CD14-positive monocyte (primary cell): ENCODE measurements around the gene TBC1D22A. TPM values are rescaled to one million over a fixed set of nuclear protein-coding genes. Genes with fewer than 3 reads are reported as not detected.

Experiments
- DNase-seq, 3 donors: peaks; one replicate each; pipeline ENCODE4 v3.0.0-alpha.2; 2011 to 2022
- H2AFZ ChIP-seq: 2 replicates; pipeline ENCODE4 v1.6.0; 2012; ENCODE audit warnings: mild to moderate bottlenecking, low read depth, low read length, inconsistent platforms; ENCODE audit not compliant: insufficient read depth, poor library complexity, severe bottlenecking
- H3K27ac ChIP-seq, 2 donors: 1 replicate in 1 of 2; 2 replicates in 1 of 2; pipeline ENCODE4 v1.5.1; 2012 to 2013; ENCODE audit warnings: low read length in 2 of 2, control low read depth in 1 of 2, inconsistent platforms in 1 of 2, low read depth in 1 of 2, mild to moderate bottlenecking in 1 of 2
- H3K27me3 ChIP-seq, 2 donors: one replicate each; pipeline versions ENCODE4 v1.6.0 to v1.6.1; 2011 to 2013; ENCODE audit warnings: low read length in 2 of 2; ENCODE audit not compliant: control insufficient read depth in 2 of 2, insufficient read depth in 2 of 2
- H3K36me3 ChIP-seq, 2 donors: replicated peaks in 1 of 2; 1 replicate in 1 of 2; 2 replicates in 1 of 2; pipeline versions ENCODE4 v1.5.1 to v1.6.1; 2012 to 2013; ENCODE audit warnings: low read length in 2 of 2, control low read depth in 1 of 2, inconsistent platforms in 1 of 2, mild to moderate bottlenecking in 1 of 2; ENCODE audit not compliant: insufficient read depth in 2 of 2, control insufficient read depth in 1 of 2
- H3K4me1 ChIP-seq, 2 donors: 1 replicate in 1 of 2; 2 replicates in 1 of 2; pipeline versions ENCODE4 v1.5.1 to v1.6.1; 2012 to 2013; ENCODE audit warnings: low read length in 2 of 2, control low read depth in 1 of 2, inconsistent platforms in 1 of 2, mild to moderate bottlenecking in 1 of 2, moderate library complexity in 1 of 2; ENCODE audit not compliant: insufficient read depth in 2 of 2, control insufficient read depth in 1 of 2
- H3K4me2 ChIP-seq: replicated peaks from 2 replicates; pipeline ENCODE3; 2012; ENCODE audit warnings: low read length, moderate library complexity, mild to moderate bottlenecking; ENCODE audit not compliant: poor library complexity, severe bottlenecking; ENCODE audit errors: extremely low read depth
- H3K4me3 ChIP-seq, 3 experiments: fragments of 200-600 bp in 1 of 3; sonication (generic) in 1 of 3; replicated peaks in 1 of 3; 1 replicate in 2 of 3; 2 replicates in 1 of 3; pipeline ENCODE4 v1.5.1; 2011 to 2013; ENCODE audit warnings: low read length in 3 of 3, mild to moderate bottlenecking in 3 of 3, control low read depth in 2 of 3, low read depth in 2 of 3, inconsistent platforms in 1 of 3, moderate library complexity in 1 of 3
- H3K79me2 ChIP-seq: 2 replicates; pipeline ENCODE4 v1.6.0; 2012; ENCODE audit warnings: mild to moderate bottlenecking, control low read depth, inconsistent platforms, low read length, moderate library complexity; ENCODE audit not compliant: insufficient read depth
- H3K9ac ChIP-seq: 2 replicates; pipeline ENCODE4 v1.6.0; 2017; ENCODE audit warnings: low read length, mild to moderate bottlenecking; ENCODE audit not compliant: insufficient read depth, poor library complexity, severe bottlenecking
- H3K9me3 ChIP-seq, 2 donors: replicated peaks in 1 of 2; 1 replicate in 1 of 2; 2 replicates in 1 of 2; pipeline versions ENCODE4 v1.5.1 to v1.6.1; 2012 to 2013; ENCODE audit warnings: low read length in 2 of 2, control low read depth in 1 of 2; ENCODE audit not compliant: control insufficient read depth in 1 of 2, insufficient read depth in 1 of 2
- H4K20me1 ChIP-seq: 2 replicates; pipeline ENCODE4 v1.6.0; 2012; ENCODE audit warnings: mild to moderate bottlenecking, low read length, control low read depth, moderate library complexity; ENCODE audit not compliant: insufficient read depth
- H3K27ac Mint-ChIP-seq, 7 donors: one replicate each; pipeline ENCODE4 v1.8.0; 2020; ENCODE audit warnings: mild to moderate bottlenecking in 7 of 7, mixed read lengths in 7 of 7, moderate library complexity in 6 of 7, inconsistent platforms in 2 of 7
- H3K27me3 Mint-ChIP-seq, 3 donors: one replicate each; pipeline ENCODE4 v1.8.0; 2021 to 2022; ENCODE audit warnings: low read depth in 3 of 3, mild to moderate bottlenecking in 3 of 3, mixed read lengths in 3 of 3, moderate library complexity in 3 of 3, inconsistent platforms in 1 of 3
- H3K36me3 Mint-ChIP-seq, 2 donors: one replicate each; pipeline ENCODE4 v1.8.0; 2020; ENCODE audit warnings: mixed read lengths in 2 of 2, inconsistent platforms in 1 of 2, mild to moderate bottlenecking in 1 of 2
- H3K4me1 Mint-ChIP-seq: one replicate; pipeline ENCODE4 v1.8.0; 2020; ENCODE audit warnings: mild to moderate bottlenecking, mixed read lengths
- H3K4me3 Mint-ChIP-seq, 2 donors: one replicate each; pipeline ENCODE4 v1.8.0; 2020; ENCODE audit warnings: mild to moderate bottlenecking in 2 of 2, mixed read lengths in 2 of 2, moderate library complexity in 1 of 2
- H3K9me3 Mint-ChIP-seq, 7 donors: one replicate each; pipeline ENCODE4 v1.8.0; 2020 to 2022; ENCODE audit warnings: mixed read lengths in 7 of 7, mild to moderate bottlenecking in 6 of 7, moderate library complexity in 6 of 7, inconsistent platforms in 2 of 7
- CTCF ChIP-seq: fragments of 200-600 bp; IDR thresholded peaks from one replicate; pipeline ENCODE4 v1.8.0; 2022; ENCODE audit warnings: antibody characterized with exemption, mild to moderate bottlenecking
- WGBS: methylation state at CpG from one replicate; pipeline ENCODE4 v1.1.5; 2013; ENCODE audit warnings: missing lambda C conversion rate; ENCODE audit not compliant: insufficient coverage; 5-methylcytosine and 5-hydroxymethylcytosine counted together
- intact Hi-C, 2 donors: fragments of 100-400 bp; cut with micrococcal nuclease; formaldehyde crosslinking; loops; one replicate each; pipeline versions ENCODE4 v1.15.0 to v1.15.1; 2023
- polyA plus RNA-seq, 3 donors: library from polyadenylated mRNA; depleted of rRNA in 1 of 3; unstranded in 2 of 3; stranded (reverse) in 1 of 3; fragments of 300-500 nt in 2 of 3; fragments of >200 nt in 1 of 3; fragmentation: Illumina TruSeq in 2 of 3; gene quantifications; 1 replicate in 2 of 3; 2 replicates in 1 of 3; pipeline ENCODE4 v1.2.3, GENCODE V29; 2012 to 2021

TBC1D22A gene
- polyA plus RNA-seq, 3 donors = 25.9 to 36.2 (median 29.5) TPM

GRCh38 chr22:47191671-47192650 lies 429.5 kb downstream of the TBC1D22A start:
- no peaks in the 10 kb centered on the region for H4K20me1 ChIP-seq
- no peak overlapping the region for H3K27ac ChIP-seq
- WGBS = 86% methylated on average over 24 of the region's 25 CpGs
- H3K9me3 ChIP-seq = no peaks in the 10 kb centered on the region
- H3K4me3 Mint-ChIP-seq = no peak overlapping the region
- H3K27me3 ChIP-seq = no peaks in the 10 kb centered on the region
- no peaks in the 10 kb centered on the region for H3K27me3 Mint-ChIP-seq
- H3K27ac Mint-ChIP-seq = no peak overlapping the region
- H3K36me3 ChIP-seq = no peaks in the 10 kb centered on the region
- no peaks in the 10 kb centered on the region for H3K36me3 Mint-ChIP-seq
- intact Hi-C loops = no loop called here
- no peak overlapping the region for H3K9ac ChIP-seq
- H3K9me3 Mint-ChIP-seq = peaks cover 0 to 2% (median 0%) of the 10 kb centered on the region in 7 donors
- no peak for TF ChIP-seq CTCF
- DNase-seq = no peak
- no peaks in the 10 kb centered on the region for H3K79me2 ChIP-seq
- no peak overlapping the region for H2AFZ ChIP-seq
- no peaks in the 10 kb centered on the region for H3K4me1 Mint-ChIP-seq
- no peaks in the 10 kb centered on the region for H3K4me1 ChIP-seq
- H3K4me2 ChIP-seq = no peak overlapping the region
- no peak overlapping the region for H3K4me3 ChIP-seq

GRCh38 chr22:47192651-47193437 lies 430.4 kb downstream of the TBC1D22A start:
- H3K9ac ChIP-seq = no peak overlapping the region
- no peaks in the 10 kb centered on the region for H3K79me2 ChIP-seq
- intact Hi-C loops = no loop called here
- Mint-ChIP-seq H3K36me3 (no peaks in the 10 kb centered on the region), H3K27ac (no peak overlapping the region), H3K9me3 (peaks cover 0 to 2% (median 0%) of the 10 kb centered on the region in 7 donors), H3K4me1 (no peaks in the 10 kb centered on the region), H3K4me3 (no peak overlapping the region), H3K27me3 (no peaks in the 10 kb centered on the region)
- no peak for TF ChIP-seq CTCF
- H2AFZ ChIP-seq = no peak overlapping the region
- no peaks in the 10 kb centered on the region for H3K9me3 ChIP-seq
- no peaks in the 10 kb centered on the region for H4K20me1 ChIP-seq
- no peaks in the 10 kb centered on the region for H3K27me3 ChIP-seq
- H3K4me1 ChIP-seq = no peaks in the 10 kb centered on the region
- no peak overlapping the region for H3K4me3 ChIP-seq
- H3K4me2 ChIP-seq = no peak overlapping the region
- no peaks in the 10 kb centered on the region for H3K36me3 ChIP-seq
- WGBS = 89% methylated on average over 27 of the region's 32 CpGs
- DNase-seq = no peak
- no peak overlapping the region for H3K27ac ChIP-seq
